ENCODE data around the gene DGKH.

Gene DGKH

DNA sequence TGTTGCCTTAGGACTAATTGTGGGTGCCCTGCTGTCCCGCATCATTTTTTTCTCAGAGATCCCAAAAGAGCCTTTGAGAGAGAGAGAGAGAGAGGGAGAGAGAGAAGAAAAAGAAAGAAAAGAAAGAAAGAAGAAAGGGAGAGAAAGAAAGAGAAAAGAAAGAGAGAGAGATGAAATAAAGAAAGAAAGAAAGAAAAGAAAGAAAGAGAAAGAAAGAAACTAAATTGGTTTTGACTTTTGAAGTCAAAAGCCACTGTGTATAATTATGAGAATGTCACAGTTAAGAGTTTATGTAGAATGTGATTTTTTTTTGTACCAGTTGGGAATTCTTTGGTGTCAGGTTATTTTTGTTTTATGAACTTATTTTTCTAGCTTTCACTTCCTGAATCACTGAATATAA lies 180.1 kb downstream of the DGKH start:
- TF ChIP-seq, protein P1, sequence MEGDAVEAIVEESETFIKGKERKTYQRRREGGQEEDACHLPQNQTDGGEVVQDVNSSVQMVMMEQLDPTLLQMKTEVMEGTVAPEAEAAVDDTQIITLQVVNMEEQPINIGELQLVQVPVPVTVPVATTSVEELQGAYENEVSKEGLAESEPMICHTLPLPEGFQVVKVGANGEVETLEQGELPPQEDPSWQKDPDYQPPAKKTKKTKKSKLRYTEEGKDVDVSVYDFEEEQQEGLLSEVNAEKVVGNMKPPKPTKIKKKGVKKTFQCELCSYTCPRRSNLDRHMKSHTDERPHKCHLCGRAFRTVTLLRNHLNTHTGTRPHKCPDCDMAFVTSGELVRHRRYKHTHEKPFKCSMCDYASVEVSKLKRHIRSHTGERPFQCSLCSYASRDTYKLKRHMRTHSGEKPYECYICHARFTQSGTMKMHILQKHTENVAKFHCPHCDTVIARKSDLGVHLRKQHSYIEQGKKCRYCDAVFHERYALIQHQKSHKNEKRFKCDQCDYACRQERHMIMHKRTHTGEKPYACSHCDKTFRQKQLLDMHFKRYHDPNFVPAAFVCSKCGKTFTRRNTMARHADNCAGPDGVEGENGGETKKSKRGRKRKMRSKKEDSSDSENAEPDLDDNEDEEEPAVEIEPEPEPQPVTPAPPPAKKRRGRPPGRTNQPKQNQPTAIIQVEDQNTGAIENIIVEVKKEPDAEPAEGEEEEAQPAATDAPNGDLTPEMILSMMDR (IDR thresholded peaks at IDR 0.05; ENCODE audit: low read depth, low read length, missing control alignments) = no peak
- no peak overlapping the region for H3K4me3 ChIP-seq (replicated peaks; ENCODE audit: low read depth, low read length)
- DNase-seq (ENCODE audit: extremely low read depth, low read depth) = no peak

DNA sequence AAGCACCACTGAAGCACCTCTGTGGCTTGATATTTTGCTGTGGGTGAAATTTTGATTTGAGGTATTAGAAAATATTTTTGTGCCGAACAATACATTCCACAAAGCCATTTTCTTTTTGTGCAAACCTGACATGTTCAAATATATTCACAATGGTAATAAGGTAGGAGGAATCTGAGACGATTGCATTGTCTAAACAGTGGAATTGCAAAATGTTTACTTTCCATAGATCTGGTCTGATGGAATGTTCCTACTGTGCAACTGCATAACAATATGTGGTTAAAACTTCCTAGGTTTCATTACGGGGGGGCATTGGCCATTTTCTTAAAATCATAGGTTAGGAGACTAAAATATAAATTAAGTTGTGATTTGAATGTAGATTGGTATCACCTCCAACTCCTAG lies 180.8 kb downstream of the DGKH start:
- DNase-seq (ENCODE audit: extremely low read depth, low read depth) = no peak
- TF ChIP-seq, protein P1 (IDR thresholded peaks at IDR 0.05; ENCODE audit: low read depth, low read length, missing control alignments) = no peak
- no peak overlapping the region for H3K4me3 ChIP-seq (replicated peaks; ENCODE audit: low read depth, low read length)

DNA sequence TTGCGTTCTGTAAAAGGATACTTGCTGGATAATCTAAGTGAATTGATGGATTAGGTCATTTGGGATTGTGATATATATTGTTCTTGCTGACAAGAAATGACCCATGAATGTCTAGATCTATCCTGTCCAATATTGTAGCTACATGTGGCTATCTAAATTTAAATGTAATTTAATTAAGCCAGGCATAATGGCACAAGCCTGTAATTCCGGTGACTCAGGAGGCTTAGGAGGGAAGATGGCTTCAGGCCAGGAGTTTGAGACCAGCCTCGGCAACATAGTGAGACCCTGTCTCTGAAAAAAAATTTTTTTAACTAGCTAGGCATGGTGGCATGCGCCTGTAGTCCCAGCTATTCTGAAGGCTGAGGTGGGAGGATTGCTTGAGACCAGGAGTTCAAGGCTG lies 184.2 kb downstream of the DGKH start:
- no peak for DNase-seq (ENCODE audit: extremely low read depth, low read depth)
- H3K4me3 ChIP-seq (replicated peaks; ENCODE audit: low read depth, low read length) = no peak overlapping the region
- TF ChIP-seq, protein P1 (IDR thresholded peaks at IDR 0.05; ENCODE audit: low read depth, low read length, missing control alignments) = no peak

DNA sequence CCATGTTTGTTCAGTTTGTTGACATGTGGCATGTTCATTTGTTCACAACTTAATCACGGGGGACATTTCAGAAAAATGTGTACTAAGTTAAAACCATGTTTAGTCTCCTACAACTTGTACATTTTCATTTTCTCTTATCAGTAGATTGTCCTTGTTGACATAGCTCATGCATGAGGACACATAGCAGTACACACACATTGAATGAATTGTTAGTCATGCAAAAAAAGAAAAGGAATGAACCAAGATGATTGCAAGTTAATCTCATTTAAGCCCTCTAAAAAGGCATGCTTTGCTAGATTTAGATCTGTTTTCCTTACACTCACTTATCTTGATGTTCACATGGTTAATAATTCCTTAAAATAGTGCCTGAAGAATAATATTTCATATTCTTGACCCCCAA lies 185.3 kb downstream of the DGKH start:
- no peak overlapping the region for H3K4me3 ChIP-seq (replicated peaks; ENCODE audit: low read depth, low read length)
- DNase-seq (ENCODE audit: extremely low read depth, low read depth) = no peak
- TF ChIP-seq, protein P1 (IDR thresholded peaks at IDR 0.05; ENCODE audit: low read depth, low read length, missing control alignments) = no peak

DNA sequence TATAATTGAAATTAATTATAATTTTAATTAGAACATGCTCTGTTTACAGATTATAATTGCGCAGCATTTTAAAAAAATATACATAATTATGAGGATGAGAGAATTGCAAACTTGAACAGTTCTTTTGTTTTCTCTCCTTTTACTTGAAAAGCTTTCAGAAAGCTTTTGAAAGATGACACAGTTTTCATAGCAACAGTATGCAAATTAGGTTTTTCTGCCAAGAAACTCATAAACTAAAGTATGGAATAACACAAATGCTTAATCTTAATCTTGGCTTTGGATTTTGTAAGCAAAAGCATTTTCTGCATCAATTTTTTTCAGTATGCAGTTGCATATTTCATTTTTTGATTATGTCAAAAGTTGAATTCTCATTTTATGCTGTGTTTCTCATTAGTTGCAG lies 190.7 kb downstream of the DGKH start:
- no peak overlapping the region for H3K4me3 ChIP-seq (replicated peaks; ENCODE audit: low read depth, low read length)
- TF ChIP-seq, protein P1 (IDR thresholded peaks at IDR 0.05; ENCODE audit: low read depth, low read length, missing control alignments) = no peak
- DNase-seq (ENCODE audit: extremely low read depth, low read depth) = no peak

DNA sequence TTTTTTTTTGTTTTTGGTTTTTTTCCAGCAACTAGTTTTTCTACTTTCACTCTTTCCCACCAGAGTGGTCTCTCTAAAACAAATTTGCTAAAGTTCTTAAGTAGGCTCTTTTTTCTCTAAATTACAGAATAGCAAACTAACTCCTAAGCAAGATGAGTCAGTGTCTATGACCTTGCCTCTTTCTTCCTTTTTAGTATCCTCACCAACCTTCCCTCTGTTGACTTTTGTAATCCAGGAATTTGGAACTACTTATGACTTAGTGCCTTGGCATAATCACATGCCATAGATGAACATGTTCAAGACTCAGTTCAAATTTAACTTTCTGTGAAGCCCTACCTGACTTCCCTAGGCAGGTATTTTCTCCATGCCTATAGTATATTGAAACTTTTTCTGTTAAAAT lies 191.2 kb downstream of the DGKH start:
- no peak overlapping the region for H3K4me3 ChIP-seq (replicated peaks; ENCODE audit: low read depth, low read length)
- TF ChIP-seq, protein P1 (IDR thresholded peaks at IDR 0.05; ENCODE audit: low read depth, low read length, missing control alignments) = no peak
- no peak for DNase-seq (ENCODE audit: extremely low read depth, low read depth)

DNA sequence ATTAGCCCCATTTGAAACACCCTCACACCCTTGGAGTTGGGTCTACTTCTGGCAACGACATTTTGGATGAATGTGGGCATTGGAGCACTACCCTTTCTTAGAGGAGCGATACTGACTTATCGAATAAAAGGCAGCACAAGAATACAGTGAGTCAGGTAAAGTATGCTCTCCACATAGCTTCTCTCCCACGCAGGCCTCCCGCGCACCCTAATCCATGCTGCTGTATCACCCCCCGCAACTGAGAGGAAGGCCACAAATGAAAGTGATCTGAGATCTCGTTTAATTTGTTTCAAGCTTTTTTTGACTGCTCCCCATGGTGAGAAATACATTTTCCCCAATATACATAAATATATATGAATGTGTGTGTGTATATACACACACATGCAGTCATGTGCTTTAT lies 198.1 kb downstream of the DGKH start:
- TF ChIP-seq, protein P1 (IDR thresholded peaks at IDR 0.05; ENCODE audit: low read depth, low read length, missing control alignments) = no peak
- no peak overlapping the region for H3K4me3 ChIP-seq (replicated peaks; ENCODE audit: low read depth, low read length)
- DNase-seq (ENCODE audit: extremely low read depth, low read depth) = no peak
